Activated CD4-positive, alpha-beta T cell treated with anti-CD3 and anti-CD28 coated beads, Interleukin-2, Interleukin-6, amounts not matched to agents 100 ng/mL and 50 ng/mL, durations not matched to agents 16 hours and 8 hours (primary cell): Measurements from ENCODE around the gene PTN.

Source experiments
- DNase-seq: peaks from one replicate; pipeline ENCODE4 v3.0.0-alpha.2; 2020

The PTN gene

GRCh38 chr7:137343281-137343841, at the start of gene PTN:
PTN (minus strand) TSS chr7:137343733; CDS start chr7:137254973, 88,760 bp downstream.
- no peak for DNase-seq

GRCh38 chr7:137390076-137390475, 46.5 kb upstream of the PTN start:
- DNase-seq = no peak

- DNase-seq = no peak
Measured at GRCh38 chr7:137388916-137389315, 45.4 kb upstream of the PTN start.

GRCh38 chr7:137386966-137387365, 43.4 kb upstream of the PTN start:
- DNase-seq = no peak

- no peak for DNase-seq
Measured at GRCh38 chr7:137381045-137381444, 37.5 kb upstream of the PTN start.

GRCh38 chr7:137373507-137373906, 30.0 kb upstream of the PTN start:
- DNase-seq = no peak

- DNase-seq = no peak
Measured at GRCh38 chr7:137371616-137372015, 28.1 kb upstream of the PTN start.

- no peak for DNase-seq
Measured at GRCh38 chr7:137366995-137367394, 23.5 kb upstream of the PTN start.

GRCh38 chr7:137363683-137364082, 20.1 kb upstream of the PTN start:
- no peak for DNase-seq

- DNase-seq = no peak
Measured at GRCh38 chr7:137360087-137360679, 16.6 kb upstream of the PTN start.

- no peak for DNase-seq
Measured at GRCh38 chr7:137354961-137355360, 11.4 kb upstream of the PTN start.

GRCh38 chr7:137354396-137354795, 10.9 kb upstream of the PTN start:
- no peak for DNase-seq

- DNase-seq = no peak
Measured at GRCh38 chr7:137351941-137352340, 8.4 kb upstream of the PTN start.

- no peak for DNase-seq
Measured at GRCh38 chr7:137345799-137346449, 2.4 kb upstream of the PTN start.

- DNase-seq = no peak
Measured at GRCh38 chr7:137342828-137343261, 688 bp downstream of the PTN start.

GRCh38 chr7:137342265-137342664, 1.3 kb downstream of the PTN start:
- DNase-seq = no peak

GRCh38 chr7:137337902-137338301, 5.6 kb downstream of the PTN start:
- no peak for DNase-seq

GRCh38 chr7:137335814-137336213, 7.7 kb downstream of the PTN start:
- peak; percentile 5 for DNase-seq

GRCh38 chr7:137331378-137331777, 12.2 kb downstream of the PTN start:
- DNase-seq = no peak

GRCh38 chr7:137329411-137329810, 14.1 kb downstream of the PTN start:
- DNase-seq = no peak

GRCh38 chr7:137328373-137329120, 15.0 kb downstream of the PTN start:
- DNase-seq = no peak

- DNase-seq = no peak
Measured at GRCh38 chr7:137325927-137326326, 17.6 kb downstream of the PTN start.

- no peak for DNase-seq
Measured at GRCh38 chr7:137324796-137325696, 18.5 kb downstream of the PTN start.
